ENCODE measurements around the gene SPPL2C.

The SPPL2C gene

DNA sequence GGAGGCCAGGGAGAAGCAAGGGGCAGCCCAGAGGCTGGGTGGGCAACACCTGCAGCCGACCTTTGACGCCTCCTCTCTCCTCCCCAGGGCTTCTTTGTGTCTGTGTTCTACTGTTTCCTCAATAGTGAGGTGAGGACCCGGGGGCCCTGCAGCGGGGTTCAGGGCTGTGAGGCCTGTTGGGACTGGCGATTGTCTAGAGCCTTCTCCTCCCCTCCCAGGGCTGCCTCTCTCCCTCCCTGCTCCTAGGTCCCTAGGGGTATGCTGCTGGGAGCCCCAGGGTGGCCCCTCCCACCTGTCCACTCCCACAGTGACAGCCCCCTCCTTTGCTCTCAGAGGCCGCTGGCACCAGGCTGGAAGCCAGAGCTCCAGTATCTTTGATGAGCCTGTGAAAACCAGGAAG lies 10.8 kb upstream of the SPPL2C start:
- no peak for DNase-seq (ENCODE audit: low spot score)

GRCh38 chr17:45834471-45835396 lies 9.9 kb upstream of the SPPL2C start:
- no peak for DNase-seq (ENCODE audit: low spot score)

- DNase-seq (ENCODE audit: low spot score) = no peak
These were observed 9.2 kb upstream of the SPPL2C start for GRCh38 chr17:45835481-45835880.

- no peak for DNase-seq (ENCODE audit: low spot score)
These were observed 8.3 kb upstream of the SPPL2C start for GRCh38 chr17:45836047-45837044.

DNA sequence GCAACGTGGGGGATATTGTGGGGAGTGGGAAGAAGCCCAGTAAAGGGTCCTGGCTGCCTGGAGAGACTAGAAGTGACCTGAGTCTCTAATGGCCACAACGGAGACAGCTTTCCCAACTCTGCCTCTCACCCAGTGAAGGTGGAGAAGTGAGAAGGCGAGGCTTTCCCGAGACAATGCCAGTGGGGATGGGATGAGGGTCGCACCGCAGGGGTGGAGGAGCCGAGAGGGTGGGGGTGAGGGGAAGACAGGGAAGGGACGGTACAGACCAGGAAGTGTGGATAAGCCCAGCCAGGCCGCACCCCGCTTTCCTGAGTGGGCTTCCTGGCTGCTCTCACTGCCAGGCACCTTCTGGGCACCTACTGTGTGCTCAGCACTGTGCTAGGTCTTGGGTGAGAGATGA lies 7.5 kb upstream of the SPPL2C start:
- no peak for DNase-seq (ENCODE audit: low spot score)

DNA sequence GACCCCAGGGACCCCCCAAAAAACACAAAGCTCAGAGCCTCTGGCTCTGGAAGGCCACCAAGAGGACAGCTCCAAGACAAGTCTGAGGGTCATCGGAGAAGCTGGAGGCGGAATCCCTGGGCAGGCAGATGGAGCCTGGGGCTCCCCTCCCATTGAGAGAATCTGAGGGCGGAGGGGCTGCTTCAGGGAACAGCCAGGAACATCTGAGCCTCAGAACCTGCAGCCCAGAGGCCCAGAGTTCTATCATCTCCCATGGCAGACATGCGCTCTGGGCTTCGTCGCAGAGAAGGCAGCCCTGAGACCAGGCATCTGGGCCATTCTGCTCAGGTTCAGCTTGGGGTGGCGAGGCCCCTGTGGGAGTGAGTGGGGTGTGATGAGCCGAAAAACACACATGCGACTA lies 7.1 kb upstream of the SPPL2C start:
- no peak for DNase-seq (ENCODE audit: low spot score)

DNA sequence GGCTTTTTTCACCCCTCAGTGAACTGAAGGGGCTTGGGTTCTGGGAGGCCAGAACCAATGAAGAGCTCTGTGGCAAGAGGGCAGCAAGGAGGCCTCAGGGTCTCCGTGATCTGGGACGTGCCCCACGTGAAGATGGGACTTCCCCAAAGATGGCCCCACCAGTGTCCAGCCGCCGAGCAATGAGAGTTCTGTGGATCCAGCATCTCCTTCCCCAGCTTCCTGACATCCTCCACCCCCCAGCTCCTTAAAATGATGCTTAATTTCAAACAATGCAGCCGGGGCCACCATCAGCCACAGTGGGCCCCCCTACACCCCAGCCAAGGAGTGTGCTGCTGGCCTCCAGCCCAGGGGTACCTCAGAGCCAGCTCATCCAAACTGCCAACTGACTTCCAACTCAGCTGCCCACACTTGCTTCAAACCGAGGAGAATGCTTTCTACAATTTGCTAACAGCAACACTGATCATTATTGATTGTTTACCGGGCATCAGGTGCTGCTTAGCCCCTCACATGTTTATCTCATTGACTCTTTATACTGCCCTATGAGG lies 5.9 kb upstream of the SPPL2C start:
- no peak for DNase-seq (ENCODE audit: low spot score)

GRCh38 chr17:45839442-45839841 lies 5.2 kb upstream of the SPPL2C start:
- DNase-seq (ENCODE audit: low spot score) = no peak

DNA sequence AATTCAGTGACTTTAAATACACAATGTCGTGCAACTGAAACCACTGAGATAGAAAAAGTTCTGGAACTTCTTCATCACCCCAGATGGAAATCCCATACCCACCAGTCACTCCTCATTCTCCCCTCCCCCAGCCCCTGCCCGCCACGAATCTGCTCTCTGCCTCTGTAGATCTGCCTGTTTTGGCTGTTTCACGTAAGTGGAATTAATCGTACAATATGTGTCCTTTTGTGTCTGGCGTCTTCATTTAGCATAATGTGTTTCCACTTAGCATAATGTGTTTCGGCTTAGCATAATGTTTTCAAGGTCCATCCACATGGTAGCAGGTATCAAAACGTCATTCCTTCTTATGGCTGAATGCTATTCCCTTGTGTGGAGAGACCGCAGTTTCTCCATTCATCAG lies 3.5 kb upstream of the SPPL2C start:
- no peak for DNase-seq (ENCODE audit: low spot score)

- no peak for DNase-seq (ENCODE audit: low spot score)
These were observed 2.7 kb upstream of the SPPL2C start for GRCh38 chr17:45841883-45842525.

- DNase-seq (ENCODE audit: low spot score) = no peak
These were observed 959 bp upstream of the SPPL2C start for GRCh38 chr17:45843722-45844121.

DNA sequence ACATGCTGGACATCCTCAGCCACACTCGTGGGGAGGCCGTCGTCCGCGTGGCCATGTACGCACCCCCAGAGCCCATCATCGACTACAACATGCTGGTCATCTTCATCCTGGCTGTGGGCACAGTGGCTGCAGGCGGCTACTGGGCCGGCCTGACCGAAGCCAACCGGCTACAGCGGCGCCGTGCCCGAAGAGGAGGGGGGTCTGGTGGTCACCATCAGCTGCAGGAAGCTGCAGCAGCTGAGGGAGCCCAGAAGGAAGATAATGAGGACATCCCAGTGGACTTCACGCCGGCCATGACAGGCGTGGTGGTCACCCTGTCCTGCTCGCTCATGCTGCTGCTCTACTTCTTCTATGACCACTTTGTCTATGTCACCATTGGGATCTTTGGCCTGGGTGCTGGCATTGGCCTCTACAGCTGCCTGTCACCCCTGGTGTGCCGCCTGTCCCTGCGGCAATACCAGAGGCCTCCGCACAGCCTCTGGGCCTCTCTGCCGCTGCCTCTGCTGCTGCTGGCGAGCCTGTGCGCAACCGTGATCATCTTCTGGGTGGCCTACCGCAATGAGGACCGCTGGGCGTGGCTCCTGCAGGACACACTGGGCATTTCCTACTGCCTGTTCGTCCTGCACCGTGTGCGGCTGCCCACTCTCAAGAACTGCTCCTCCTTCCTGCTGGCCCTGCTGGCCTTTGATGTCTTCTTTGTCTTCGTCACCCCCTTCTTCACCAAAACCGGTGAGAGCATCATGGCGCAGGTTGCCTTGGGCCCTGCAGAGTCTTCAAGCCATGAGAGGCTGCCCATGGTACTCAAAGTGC lies 900 bp downstream of the SPPL2C start:
- no peak for DNase-seq (ENCODE audit: low spot score)

DNA sequence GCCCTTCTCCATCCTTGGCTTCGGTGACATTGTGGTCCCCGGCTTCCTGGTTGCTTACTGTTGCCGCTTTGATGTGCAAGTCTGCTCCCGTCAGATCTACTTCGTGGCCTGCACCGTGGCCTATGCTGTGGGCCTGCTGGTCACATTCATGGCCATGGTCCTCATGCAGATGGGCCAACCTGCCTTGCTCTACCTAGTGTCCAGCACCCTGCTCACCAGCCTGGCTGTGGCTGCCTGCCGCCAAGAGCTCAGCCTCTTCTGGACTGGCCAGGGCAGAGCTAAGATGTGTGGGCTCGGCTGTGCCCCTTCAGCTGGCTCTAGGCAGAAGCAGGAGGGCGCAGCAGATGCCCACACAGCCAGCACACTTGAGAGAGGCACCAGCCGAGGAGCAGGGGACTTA lies 1.5 kb downstream of the SPPL2C start:
- no peak for DNase-seq (ENCODE audit: low spot score)

GRCh38 chr17:45846646-45847045 lies 2.0 kb downstream of the SPPL2C start:
- no peak for DNase-seq (ENCODE audit: low spot score)

GRCh38 chr17:45847101-45847500 lies 2.4 kb downstream of the SPPL2C start:
- DNase-seq (ENCODE audit: low spot score) = no peak

GRCh38 chr17:45847747-45848146 lies 3.1 kb downstream of the SPPL2C start:
- DNase-seq (ENCODE audit: low spot score) = no peak

GRCh38 chr17:45848405-45848804 lies 3.7 kb downstream of the SPPL2C start:
- no peak for DNase-seq (ENCODE audit: low spot score)

- DNase-seq (ENCODE audit: low spot score) = no peak
These were observed 4.3 kb downstream of the SPPL2C start for GRCh38 chr17:45848868-45849535.

DNA sequence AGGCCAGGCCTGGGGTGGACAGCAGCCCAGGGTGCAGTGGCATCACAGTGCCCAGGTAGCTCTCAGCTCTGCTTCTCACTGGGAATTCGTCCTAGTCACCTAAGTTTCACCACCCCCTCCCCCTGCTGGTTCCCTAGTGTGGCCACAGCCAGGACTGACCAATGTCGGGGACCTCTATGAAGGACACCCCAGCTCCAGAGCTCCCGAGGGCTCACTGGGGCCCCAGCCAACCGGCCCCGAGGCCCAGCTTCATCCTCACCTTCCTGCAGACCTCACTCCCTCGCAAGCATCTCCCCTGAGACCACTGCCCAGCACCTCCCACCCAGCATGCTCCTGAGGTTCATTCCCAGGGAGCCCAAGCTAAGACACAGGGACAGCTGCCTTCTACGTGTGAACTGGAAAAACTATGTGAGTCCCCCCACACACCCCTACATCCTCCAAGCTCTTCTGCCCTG lies 4.9 kb downstream of the SPPL2C start:
- no peak for DNase-seq (ENCODE audit: low spot score)

DNA sequence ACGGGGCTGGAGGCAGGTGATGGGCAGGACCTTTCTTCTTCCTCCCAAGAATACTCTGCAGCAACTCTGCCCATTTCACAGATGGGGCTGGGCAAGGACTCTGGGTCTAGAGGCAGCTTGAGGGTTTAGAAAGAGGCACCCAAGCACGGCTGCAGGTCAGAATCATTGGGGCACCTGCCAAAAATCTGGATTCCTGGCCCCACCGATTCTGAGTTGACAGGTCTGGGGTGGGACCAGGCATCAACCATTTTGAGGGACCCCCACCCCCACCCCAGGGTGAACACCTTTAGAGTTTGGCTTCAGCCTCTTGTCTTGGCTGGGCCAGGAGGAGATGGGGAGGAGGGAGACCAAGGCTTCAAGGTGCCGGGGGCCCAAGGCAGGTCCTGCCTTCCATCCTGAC lies 5.3 kb downstream of the SPPL2C start:
- no peak for DNase-seq (ENCODE audit: low spot score)
